Measurements from ENCODE around the gene CARD16.

DNA sequence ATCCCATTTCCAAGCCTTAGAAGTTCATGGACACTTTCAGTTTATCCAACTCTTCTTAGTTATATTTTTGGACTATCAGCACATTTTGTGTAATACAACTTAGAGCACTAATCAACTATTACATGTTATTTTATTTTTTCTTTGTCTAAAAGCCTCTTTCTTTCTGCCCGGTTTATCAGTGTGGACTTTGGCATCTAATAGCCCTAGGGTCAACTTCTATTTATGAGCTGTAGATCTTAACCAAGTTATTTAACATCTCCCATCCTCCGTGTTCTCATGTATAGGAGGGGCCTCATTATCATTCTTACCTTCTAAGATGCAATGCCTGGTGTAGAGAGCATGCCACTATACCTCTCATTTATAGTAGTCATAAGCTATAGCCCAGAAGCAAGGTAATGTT, 4.4 kb downstream of the CARD16 start:
- TF ChIP-seq CTCF (IDR thresholded peaks at IDR 0.05): no peak
- TF ChIP-seq POLR2A (IDR thresholded peaks at IDR 0.05): no peak

Measured in thyroid gland (tissue), 4 donors.